ENCODE results near the gene IGSF5. TPM values are rescaled to one million over a fixed set of nuclear protein-coding genes. Genes with fewer than 3 reads are reported as not detected.

IGSF5 gene
- total and polyA plus RNA-seq, 4 donors: 0.03 to 0.08 TPM; not detected in 2

DNA sequence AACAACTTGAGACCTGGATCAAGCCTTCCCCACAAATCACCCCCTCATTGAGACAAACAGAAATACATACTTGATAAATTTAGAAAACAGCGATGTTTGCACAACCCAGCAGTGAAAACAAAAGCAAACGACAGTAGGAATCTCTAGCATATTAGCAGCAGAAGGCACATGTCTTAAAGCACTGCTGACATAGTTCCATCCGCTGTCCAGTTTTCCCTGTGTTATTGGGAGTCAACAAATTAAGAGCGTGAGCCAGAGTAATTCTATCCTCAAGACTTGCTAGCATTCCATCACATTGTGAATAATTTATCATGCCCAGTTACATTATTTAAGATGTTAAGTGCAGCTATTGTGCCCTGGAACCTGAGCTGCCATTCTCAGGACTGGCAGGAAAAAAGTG is 55.3 kb downstream of the IGSF5 start:
- no peak overlapping the region for H3K27ac ChIP-seq (ENCODE audit: low read depth in 1 of 2, low read length in 2 of 2)
- H3K36me3 ChIP-seq (ENCODE audit: control insufficient read depth in 4 of 4, insufficient read depth in 3 of 4, low read depth in 1 of 4, low read length in 3 of 4): no peaks in the 10 kb centered on the region
- 76% methylated on average over 4 of the region's 4 CpGs for WGBS
- DNase-seq (ENCODE audit: low spot score): no peak
- no peak overlapping the region for H3K9ac ChIP-seq (ENCODE audit: low read depth in 1 of 2, low read length in 2 of 2)
- no peaks in the 10 kb centered on the region for H3K4me1 ChIP-seq (ENCODE audit: control insufficient read depth in 4 of 4, insufficient read depth in 4 of 4, low read length in 3 of 4)
- no peak overlapping the region for H3K4me3 ChIP-seq (ENCODE audit: low read depth in 1 of 3, low read length in 3 of 3)
- peaks cover 0 to 2% (median 0%) of the 10 kb centered on the region in 4 donors for H3K27me3 ChIP-seq (ENCODE audit: control insufficient read depth in 4 of 4, insufficient read depth in 4 of 4, low read length in 3 of 4)
- no peaks in the 10 kb centered on the region for H3K9me3 ChIP-seq (ENCODE audit: control insufficient read depth in 4 of 4, low read length in 3 of 4)
- TF ChIP-seq, protein P1, sequence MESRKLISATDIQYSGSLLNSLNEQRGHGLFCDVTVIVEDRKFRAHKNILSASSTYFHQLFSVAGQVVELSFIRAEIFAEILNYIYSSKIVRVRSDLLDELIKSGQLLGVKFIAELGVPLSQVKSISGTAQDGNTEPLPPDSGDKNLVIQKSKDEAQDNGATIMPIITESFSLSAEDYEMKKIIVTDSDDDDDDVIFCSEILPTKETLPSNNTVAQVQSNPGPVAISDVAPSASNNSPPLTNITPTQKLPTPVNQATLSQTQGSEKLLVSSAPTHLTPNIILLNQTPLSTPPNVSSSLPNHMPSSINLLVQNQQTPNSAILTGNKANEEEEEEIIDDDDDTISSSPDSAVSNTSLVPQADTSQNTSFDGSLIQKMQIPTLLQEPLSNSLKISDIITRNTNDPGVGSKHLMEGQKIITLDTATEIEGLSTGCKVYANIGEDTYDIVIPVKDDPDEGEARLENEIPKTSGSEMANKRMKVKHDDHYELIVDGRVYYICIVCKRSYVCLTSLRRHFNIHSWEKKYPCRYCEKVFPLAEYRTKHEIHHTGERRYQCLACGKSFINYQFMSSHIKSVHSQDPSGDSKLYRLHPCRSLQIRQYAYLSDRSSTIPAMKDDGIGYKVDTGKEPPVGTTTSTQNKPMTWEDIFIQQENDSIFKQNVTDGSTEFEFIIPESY (IDR thresholded peaks at IDR 0.05): no peak
- TF ChIP-seq HNF4A (conservative IDR thresholded peaks at IDR 0.05) (no peak), HNF4G (IDR thresholded peaks at IDR 0.05) (no peak), FOXA1 (IDR thresholded peaks at IDR 0.05) (no peak), YY1 (IDR thresholded peaks at IDR 0.05) (no peak), FOXA2 (IDR thresholded peaks at IDR 0.05) (no peak), JUND (IDR thresholded peaks at IDR 0.05) (no peak), RAD21 (IDR thresholded peaks at IDR 0.05) (no peak), NR2F2 (IDR thresholded peaks at IDR 0.05) (no peak)
- TF ChIP-seq, protein P2, sequence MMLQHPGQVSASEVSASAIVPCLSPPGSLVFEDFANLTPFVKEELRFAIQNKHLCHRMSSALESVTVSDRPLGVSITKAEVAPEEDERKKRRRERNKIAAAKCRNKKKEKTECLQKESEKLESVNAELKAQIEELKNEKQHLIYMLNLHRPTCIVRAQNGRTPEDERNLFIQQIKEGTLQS (IDR thresholded peaks at IDR 0.05): no peak
- TF ChIP-seq, protein P3, sequence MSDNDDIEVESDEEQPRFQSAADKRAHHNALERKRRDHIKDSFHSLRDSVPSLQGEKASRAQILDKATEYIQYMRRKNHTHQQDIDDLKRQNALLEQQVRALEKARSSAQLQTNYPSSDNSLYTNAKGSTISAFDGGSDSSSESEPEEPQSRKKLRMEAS (IDR thresholded peaks at IDR 0.05): no peak
- TF ChIP-seq, protein P4, sequence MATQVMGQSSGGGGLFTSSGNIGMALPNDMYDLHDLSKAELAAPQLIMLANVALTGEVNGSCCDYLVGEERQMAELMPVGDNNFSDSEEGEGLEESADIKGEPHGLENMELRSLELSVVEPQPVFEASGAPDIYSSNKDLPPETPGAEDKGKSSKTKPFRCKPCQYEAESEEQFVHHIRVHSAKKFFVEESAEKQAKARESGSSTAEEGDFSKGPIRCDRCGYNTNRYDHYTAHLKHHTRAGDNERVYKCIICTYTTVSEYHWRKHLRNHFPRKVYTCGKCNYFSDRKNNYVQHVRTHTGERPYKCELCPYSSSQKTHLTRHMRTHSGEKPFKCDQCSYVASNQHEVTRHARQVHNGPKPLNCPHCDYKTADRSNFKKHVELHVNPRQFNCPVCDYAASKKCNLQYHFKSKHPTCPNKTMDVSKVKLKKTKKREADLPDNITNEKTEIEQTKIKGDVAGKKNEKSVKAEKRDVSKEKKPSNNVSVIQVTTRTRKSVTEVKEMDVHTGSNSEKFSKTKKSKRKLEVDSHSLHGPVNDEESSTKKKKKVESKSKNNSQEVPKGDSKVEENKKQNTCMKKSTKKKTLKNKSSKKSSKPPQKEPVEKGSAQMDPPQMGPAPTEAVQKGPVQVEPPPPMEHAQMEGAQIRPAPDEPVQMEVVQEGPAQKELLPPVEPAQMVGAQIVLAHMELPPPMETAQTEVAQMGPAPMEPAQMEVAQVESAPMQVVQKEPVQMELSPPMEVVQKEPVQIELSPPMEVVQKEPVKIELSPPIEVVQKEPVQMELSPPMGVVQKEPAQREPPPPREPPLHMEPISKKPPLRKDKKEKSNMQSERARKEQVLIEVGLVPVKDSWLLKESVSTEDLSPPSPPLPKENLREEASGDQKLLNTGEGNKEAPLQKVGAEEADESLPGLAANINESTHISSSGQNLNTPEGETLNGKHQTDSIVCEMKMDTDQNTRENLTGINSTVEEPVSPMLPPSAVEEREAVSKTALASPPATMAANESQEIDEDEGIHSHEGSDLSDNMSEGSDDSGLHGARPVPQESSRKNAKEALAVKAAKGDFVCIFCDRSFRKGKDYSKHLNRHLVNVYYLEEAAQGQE (IDR thresholded peaks at IDR 0.05): no peak

DNA sequence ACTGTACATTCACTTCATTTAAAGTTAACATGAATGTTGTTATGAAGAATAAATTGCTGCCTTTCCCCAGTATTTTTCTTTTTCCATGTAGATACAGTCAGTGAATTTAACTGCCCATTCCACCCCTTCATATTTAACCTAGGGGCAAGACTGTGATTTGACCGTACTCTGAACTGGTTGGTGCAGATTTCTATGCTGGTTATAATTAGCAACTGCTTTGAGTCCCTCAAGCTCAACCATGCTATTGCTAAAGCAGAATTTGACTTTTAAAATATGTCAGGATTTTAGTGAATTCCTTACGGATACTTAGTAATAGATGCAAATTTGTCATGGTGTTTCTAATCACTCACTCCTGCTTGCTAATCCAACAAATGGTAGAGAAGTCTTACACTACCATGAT is 57.2 kb downstream of the IGSF5 start:
- Histone ChIP-seq H3K9me3 (ENCODE audit: control insufficient read depth in 4 of 4, low read length in 3 of 4) (no peaks in the 10 kb centered on the region), H3K27me3 (ENCODE audit: control insufficient read depth in 4 of 4, insufficient read depth in 4 of 4, low read length in 3 of 4) (peaks cover 0 to 2% (median 0%) of the 10 kb centered on the region in 4 donors), H3K36me3 (ENCODE audit: control insufficient read depth in 4 of 4, insufficient read depth in 3 of 4, low read depth in 1 of 4, low read length in 3 of 4) (no peaks in the 10 kb centered on the region), H3K27ac (ENCODE audit: low read depth in 1 of 2, low read length in 2 of 2) (no peak overlapping the region), H3K4me1 (ENCODE audit: control insufficient read depth in 4 of 4, insufficient read depth in 4 of 4, low read length in 3 of 4) (no peaks in the 10 kb centered on the region), H3K9ac (ENCODE audit: low read depth in 1 of 2, low read length in 2 of 2) (no peak overlapping the region), H3K4me3 (ENCODE audit: low read depth in 1 of 3, low read length in 3 of 3) (no peak overlapping the region)
- WGBS: 85% methylated on average over 2 of the region's 2 CpGs
- TF ChIP-seq TAF1 (conservative IDR thresholded peaks at IDR 0.05) (no peak), GABPA (IDR thresholded peaks at IDR 0.05 in 1 of 2, conservative IDR thresholded peaks at IDR 0.05 in 1 of 2) (no peak), YY1 (IDR thresholded peaks at IDR 0.05) (no peak), FOXA1 (IDR thresholded peaks at IDR 0.05) (no peak), NR2F2 (IDR thresholded peaks at IDR 0.05) (no peak), FOXA2 (IDR thresholded peaks at IDR 0.05) (no peak), HNF4A (conservative IDR thresholded peaks at IDR 0.05) (no peak), HNF4G (IDR thresholded peaks at IDR 0.05) (no peak), SP1 (IDR thresholded peaks at IDR 0.05) (no peak), EGR1 (IDR thresholded peaks at IDR 0.05; ENCODE audit: low read depth in 2 of 2) (no peak), JUND (IDR thresholded peaks at IDR 0.05) (no peak)
- TF ChIP-seq, protein P2 (IDR thresholded peaks at IDR 0.05): no peak
- TF ChIP-seq, protein P5, sequence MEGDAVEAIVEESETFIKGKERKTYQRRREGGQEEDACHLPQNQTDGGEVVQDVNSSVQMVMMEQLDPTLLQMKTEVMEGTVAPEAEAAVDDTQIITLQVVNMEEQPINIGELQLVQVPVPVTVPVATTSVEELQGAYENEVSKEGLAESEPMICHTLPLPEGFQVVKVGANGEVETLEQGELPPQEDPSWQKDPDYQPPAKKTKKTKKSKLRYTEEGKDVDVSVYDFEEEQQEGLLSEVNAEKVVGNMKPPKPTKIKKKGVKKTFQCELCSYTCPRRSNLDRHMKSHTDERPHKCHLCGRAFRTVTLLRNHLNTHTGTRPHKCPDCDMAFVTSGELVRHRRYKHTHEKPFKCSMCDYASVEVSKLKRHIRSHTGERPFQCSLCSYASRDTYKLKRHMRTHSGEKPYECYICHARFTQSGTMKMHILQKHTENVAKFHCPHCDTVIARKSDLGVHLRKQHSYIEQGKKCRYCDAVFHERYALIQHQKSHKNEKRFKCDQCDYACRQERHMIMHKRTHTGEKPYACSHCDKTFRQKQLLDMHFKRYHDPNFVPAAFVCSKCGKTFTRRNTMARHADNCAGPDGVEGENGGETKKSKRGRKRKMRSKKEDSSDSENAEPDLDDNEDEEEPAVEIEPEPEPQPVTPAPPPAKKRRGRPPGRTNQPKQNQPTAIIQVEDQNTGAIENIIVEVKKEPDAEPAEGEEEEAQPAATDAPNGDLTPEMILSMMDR (IDR thresholded peaks at IDR 0.05; ENCODE audit: low read depth, low read length, missing input control): no peak
- TF ChIP-seq, protein P4 (IDR thresholded peaks at IDR 0.05): no peak
- no peak for DNase-seq (ENCODE audit: low spot score)
